Measurements from ENCODE around the gene LPP.

The LPP gene

DNA sequence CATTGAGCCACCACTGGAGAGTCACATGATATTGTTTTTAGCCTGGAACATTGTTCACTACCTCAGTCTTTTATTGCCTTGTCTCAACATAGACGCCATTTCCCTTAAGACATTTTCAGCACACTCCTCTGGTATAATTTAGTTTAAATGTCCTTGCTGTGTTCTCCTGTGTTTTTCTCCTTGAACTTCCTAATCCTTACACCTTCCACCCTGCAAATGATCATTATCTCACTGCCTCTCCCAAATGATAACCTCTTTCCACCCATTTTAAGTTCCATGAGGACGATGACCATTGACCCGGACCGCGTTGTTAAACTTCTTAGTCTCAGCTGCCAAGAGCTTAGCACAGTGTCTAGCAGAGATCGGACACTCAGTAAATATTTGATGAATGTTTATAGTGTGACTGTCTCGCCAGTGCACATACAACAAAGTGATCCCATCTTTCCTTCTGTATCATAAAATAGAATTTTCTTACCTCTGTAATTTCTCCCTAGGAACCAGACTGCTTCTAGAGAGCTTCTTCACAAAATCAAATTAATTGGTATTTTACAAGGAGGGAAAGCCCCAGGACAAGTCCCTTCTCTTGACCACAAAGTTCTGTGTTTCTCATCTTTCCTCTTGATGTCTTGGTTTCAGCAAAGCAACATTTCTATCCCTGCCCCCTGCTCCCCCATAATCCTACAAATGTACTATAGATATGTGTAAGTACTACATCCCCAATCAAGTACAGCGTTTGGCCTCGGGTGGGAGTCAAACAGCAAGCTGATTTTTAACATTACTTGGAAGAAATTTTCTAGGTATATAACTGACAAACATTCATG is 429.6 kb downstream of the LPP start:
- H2AFZ ChIP-seq (ENCODE audit: low read length): no peak overlapping the region
- H3K4me3 ChIP-seq (ENCODE audit: low read depth, low read length, poor library complexity, severe bottlenecking): no peak overlapping the region
- peaks cover 9% of the 10 kb centered on the region; the same call in 1 of the 2 replicates for H3K36me3 ChIP-seq (ENCODE audit: insufficient read depth, low read length)
- peaks cover 11% of the 10 kb centered on the region for H3K79me2 ChIP-seq (ENCODE audit: insufficient read depth, low read length)
- TF ChIP-seq, protein P1, sequence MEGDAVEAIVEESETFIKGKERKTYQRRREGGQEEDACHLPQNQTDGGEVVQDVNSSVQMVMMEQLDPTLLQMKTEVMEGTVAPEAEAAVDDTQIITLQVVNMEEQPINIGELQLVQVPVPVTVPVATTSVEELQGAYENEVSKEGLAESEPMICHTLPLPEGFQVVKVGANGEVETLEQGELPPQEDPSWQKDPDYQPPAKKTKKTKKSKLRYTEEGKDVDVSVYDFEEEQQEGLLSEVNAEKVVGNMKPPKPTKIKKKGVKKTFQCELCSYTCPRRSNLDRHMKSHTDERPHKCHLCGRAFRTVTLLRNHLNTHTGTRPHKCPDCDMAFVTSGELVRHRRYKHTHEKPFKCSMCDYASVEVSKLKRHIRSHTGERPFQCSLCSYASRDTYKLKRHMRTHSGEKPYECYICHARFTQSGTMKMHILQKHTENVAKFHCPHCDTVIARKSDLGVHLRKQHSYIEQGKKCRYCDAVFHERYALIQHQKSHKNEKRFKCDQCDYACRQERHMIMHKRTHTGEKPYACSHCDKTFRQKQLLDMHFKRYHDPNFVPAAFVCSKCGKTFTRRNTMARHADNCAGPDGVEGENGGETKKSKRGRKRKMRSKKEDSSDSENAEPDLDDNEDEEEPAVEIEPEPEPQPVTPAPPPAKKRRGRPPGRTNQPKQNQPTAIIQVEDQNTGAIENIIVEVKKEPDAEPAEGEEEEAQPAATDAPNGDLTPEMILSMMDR (IDR thresholded peaks at IDR 0.05; ENCODE audit: low read length): no peak
- no peak for TF ChIP-seq EZH2 (IDR thresholded peaks at IDR 0.05; ENCODE audit: borderline replicate concordance, low read length)
- H3K4me2 ChIP-seq (ENCODE audit: low read length): no peak overlapping the region; the same call in 1 of the 2 replicates
- H3K27ac ChIP-seq (ENCODE audit: low read depth, low read length, poor library complexity, severe bottlenecking): peak overlapping the region; percentile 90
- no peaks in the 10 kb centered on the region for H4K20me1 ChIP-seq (ENCODE audit: insufficient read depth, low read length)
- no peaks in the 10 kb centered on the region for H3K27me3 ChIP-seq (ENCODE audit: insufficient read depth, low read length)
- H3K9me2 ChIP-seq (ENCODE audit: low read depth, low read length): no peaks in the 10 kb centered on the region
- H3K9me3 ChIP-seq (ENCODE audit: low read length): no peaks in the 10 kb centered on the region
- H3K4me1 ChIP-seq (ENCODE audit: insufficient read depth, low read length, severe bottlenecking): peaks cover 86% of the 10 kb centered on the region
- H3F3A ChIP-seq (ENCODE audit: insufficient read depth, low read length): no peaks in the 10 kb centered on the region
- H3K9ac ChIP-seq (ENCODE audit: low read length): no peak overlapping the region

DNA sequence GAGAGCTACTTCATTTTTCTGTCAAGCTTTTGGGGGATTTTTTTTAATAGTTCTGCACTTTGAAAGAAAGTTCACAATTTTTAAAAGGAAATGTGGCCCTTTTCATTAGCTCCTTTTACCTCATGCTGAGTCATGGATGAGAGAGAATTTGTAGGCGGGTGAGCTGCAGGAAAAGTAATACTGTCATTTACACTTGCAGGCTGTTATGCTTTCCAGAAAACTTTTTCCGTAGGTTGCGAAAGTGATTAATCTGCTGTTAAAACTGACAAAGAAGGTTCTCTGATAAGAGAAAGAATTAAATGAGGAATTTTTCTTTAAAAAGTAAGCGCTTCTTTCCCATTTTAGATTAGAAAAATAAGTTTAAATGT is 430.2 kb downstream of the LPP start:
- no peaks in the 10 kb centered on the region; the same call in 1 of the 2 replicates for H3F3A ChIP-seq (ENCODE audit: insufficient read depth, low read length)
- peaks cover 11% of the 10 kb centered on the region for H3K79me2 ChIP-seq (ENCODE audit: insufficient read depth, low read length)
- H3K9me3 ChIP-seq (ENCODE audit: low read length): no peaks in the 10 kb centered on the region
- no peaks in the 10 kb centered on the region for H4K20me1 ChIP-seq (ENCODE audit: insufficient read depth, low read length)
- H3K27ac ChIP-seq (ENCODE audit: low read depth, low read length, poor library complexity, severe bottlenecking): no peak overlapping the region
- no peak for TF ChIP-seq EZH2 (IDR thresholded peaks at IDR 0.05; ENCODE audit: borderline replicate concordance, low read length)
- TF ChIP-seq, protein P1 (IDR thresholded peaks at IDR 0.05; ENCODE audit: low read length): no peak
- peaks cover 86% of the 10 kb centered on the region for H3K4me1 ChIP-seq (ENCODE audit: insufficient read depth, low read length, severe bottlenecking)
- no peak overlapping the region for H2AFZ ChIP-seq (ENCODE audit: low read length)
- H3K4me2 ChIP-seq (ENCODE audit: low read length): no peak overlapping the region; the same call in 1 of the 2 replicates
- H3K9me2 ChIP-seq (ENCODE audit: low read depth, low read length): no peaks in the 10 kb centered on the region
- no peak overlapping the region for H3K9ac ChIP-seq (ENCODE audit: low read length)
- peaks cover 9% of the 10 kb centered on the region; the same call in 1 of the 2 replicates for H3K36me3 ChIP-seq (ENCODE audit: insufficient read depth, low read length)
- H3K27me3 ChIP-seq (ENCODE audit: insufficient read depth, low read length): no peaks in the 10 kb centered on the region
- H3K4me3 ChIP-seq (ENCODE audit: low read depth, low read length, poor library complexity, severe bottlenecking): no peak overlapping the region

DNA sequence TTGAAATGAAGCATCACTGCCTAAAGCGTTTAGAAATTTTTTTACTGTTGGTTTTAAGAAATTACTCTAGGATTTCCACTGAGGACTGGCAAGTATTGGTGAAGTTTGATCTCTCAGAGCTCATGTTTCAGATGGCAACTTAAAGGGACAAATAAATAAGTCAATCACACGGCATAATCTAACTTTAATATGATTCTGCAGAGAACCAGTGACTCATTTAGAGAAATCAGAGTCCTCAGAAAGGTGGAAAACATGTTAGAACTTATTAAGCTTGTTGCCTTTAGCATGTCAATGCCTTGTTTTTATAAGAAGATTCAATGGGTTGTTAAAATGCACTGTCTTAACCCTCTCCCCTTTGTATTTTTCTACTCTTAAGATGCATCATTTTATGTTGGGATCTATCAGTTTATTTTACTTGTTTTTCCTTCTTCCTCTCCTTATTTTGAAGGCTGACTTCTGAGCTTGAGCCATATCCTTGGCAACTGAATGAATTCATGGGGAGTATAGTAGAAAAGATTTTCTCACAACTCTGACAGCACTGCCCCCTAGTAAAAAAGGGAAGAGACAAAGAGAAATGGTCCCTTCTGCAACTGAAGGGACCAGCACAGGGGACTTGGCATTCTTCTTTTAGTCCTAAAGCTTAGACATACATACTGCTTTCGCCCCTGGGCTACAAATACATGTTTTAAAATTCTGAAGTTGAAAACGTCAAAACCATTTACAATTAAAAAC is 431.2 kb downstream of the LPP start:
- H3F3A ChIP-seq (ENCODE audit: insufficient read depth, low read length): no peaks in the 10 kb centered on the region; the same call in 1 of the 2 replicates
- TF ChIP-seq, protein P1 (IDR thresholded peaks at IDR 0.05; ENCODE audit: low read length): peak; percentile 70
- no peak for TF ChIP-seq EZH2 (IDR thresholded peaks at IDR 0.05; ENCODE audit: borderline replicate concordance, low read length)
- H2AFZ ChIP-seq (ENCODE audit: low read length): no peak overlapping the region
- H3K79me2 ChIP-seq (ENCODE audit: insufficient read depth, low read length): peaks cover 11% of the 10 kb centered on the region
- no peaks in the 10 kb centered on the region for H3K9me2 ChIP-seq (ENCODE audit: low read depth, low read length)
- peak overlapping the region; percentile 4 for H3K27ac ChIP-seq (ENCODE audit: low read depth, low read length, poor library complexity, severe bottlenecking)
- peaks cover 9% of the 10 kb centered on the region; the same call in 1 of the 2 replicates for H3K36me3 ChIP-seq (ENCODE audit: insufficient read depth, low read length)
- no peak overlapping the region for H3K4me3 ChIP-seq (ENCODE audit: low read depth, low read length, poor library complexity, severe bottlenecking)
- H3K4me1 ChIP-seq (ENCODE audit: insufficient read depth, low read length, severe bottlenecking): peaks cover 81% of the 10 kb centered on the region
- H3K9ac ChIP-seq (ENCODE audit: low read length): no peak overlapping the region
- H4K20me1 ChIP-seq (ENCODE audit: insufficient read depth, low read length): no peaks in the 10 kb centered on the region
- no peak overlapping the region; the same call in 1 of the 2 replicates for H3K4me2 ChIP-seq (ENCODE audit: low read length)
- no peaks in the 10 kb centered on the region for H3K27me3 ChIP-seq (ENCODE audit: insufficient read depth, low read length)
- H3K9me3 ChIP-seq (ENCODE audit: low read length): no peaks in the 10 kb centered on the region
